GM06990 (cell line): ENCODE measurements around the gene NEAT1.

Experiments
- DNase-seq: peaks from one replicate; pipeline ENCODE4 v3.0.0-alpha.2; 2011; ENCODE audit not compliant: insufficient read length; ENCODE audit errors: extremely low read depth
- H3K27me3 ChIP-seq: replicated peaks from 2 replicates; pipeline ENCODE4 v1.6.0; 2011; ENCODE audit warnings: low read length; ENCODE audit not compliant: control insufficient read depth, insufficient read depth
- H3K36me3 ChIP-seq: 2 replicates; pipeline ENCODE4 v1.5.1; 2011; ENCODE audit warnings: low read length; ENCODE audit not compliant: control insufficient read depth, insufficient read depth
- H3K4me3 ChIP-seq: replicated peaks from 2 replicates; pipeline ENCODE4 v1.5.1; 2011; ENCODE audit warnings: low read depth, mild to moderate bottlenecking, control low read depth, low read length
- TF ChIP-seq, protein P1 (sequence below): IDR thresholded peaks from 2 replicates; pipeline ENCODE4 v1.5.1; 2011; ENCODE audit warnings: low read length, control low read depth, mild to moderate bottlenecking, inconsistent platforms; ENCODE audit not compliant: insufficient read depth, poor library complexity, severe bottlenecking

NEAT1 gene

DNA sequence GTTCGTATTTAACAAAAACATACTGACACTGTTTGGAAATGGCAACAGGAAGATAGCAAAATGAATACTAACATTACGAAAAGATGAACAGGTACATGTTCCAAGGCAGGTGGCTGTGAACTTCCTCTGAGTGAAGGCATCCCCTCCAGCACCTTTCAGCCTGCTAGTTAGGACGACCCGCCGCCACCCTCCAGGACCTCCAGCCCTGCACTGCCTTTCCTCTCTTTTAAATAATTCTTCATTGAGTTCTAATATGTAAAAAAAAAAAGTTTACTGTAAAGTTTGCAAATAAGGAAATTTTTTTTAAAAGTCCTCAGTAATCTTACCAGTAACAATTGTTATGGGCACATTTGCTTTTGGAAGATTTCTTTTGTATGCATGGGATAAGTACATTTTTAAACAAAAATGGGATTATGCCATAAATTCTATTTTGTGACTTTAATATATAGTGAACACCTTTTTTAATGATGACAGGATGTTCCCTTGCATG, 6.0 kb downstream of the NEAT1 start:
- Histone ChIP-seq H3K4me3 (peak overlapping the region; percentile 37), H3K27me3 (no peaks in the 10 kb centered on the region), H3K36me3 (no peaks in the 10 kb centered on the region; the same call in 1 of the 2 replicates)
- peak; percentile 37 for DNase-seq
- TF ChIP-seq, protein P1, sequence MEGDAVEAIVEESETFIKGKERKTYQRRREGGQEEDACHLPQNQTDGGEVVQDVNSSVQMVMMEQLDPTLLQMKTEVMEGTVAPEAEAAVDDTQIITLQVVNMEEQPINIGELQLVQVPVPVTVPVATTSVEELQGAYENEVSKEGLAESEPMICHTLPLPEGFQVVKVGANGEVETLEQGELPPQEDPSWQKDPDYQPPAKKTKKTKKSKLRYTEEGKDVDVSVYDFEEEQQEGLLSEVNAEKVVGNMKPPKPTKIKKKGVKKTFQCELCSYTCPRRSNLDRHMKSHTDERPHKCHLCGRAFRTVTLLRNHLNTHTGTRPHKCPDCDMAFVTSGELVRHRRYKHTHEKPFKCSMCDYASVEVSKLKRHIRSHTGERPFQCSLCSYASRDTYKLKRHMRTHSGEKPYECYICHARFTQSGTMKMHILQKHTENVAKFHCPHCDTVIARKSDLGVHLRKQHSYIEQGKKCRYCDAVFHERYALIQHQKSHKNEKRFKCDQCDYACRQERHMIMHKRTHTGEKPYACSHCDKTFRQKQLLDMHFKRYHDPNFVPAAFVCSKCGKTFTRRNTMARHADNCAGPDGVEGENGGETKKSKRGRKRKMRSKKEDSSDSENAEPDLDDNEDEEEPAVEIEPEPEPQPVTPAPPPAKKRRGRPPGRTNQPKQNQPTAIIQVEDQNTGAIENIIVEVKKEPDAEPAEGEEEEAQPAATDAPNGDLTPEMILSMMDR: no peak

DNA sequence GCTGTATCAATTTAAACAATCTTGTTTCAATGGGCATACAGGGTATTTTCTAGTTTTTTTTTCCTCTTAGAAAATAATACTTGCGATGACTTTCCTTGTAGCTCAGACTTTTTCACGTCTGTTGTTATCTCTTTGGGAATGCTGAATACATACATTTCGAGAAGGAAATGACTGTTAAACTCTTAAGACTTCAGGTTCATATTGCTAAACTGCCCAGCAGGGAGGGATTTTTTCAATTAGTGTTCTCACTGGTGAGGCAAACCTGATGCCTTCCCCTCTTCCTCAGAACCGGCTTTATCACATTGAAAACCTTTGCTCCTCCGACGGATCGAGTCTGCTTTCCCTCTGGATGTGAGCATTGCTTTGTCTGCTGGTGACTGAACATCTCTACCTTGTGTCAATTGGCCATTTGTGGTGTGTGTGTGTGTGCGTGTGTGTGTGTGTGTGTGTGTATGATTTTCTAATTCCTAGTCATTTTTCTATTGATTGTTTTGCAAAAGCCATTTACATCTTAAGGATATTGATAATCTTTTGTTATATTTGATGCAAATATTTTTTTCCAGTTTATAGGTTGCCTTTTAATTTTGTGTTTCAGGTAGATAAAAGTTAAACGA, 6.6 kb downstream of the NEAT1 start:
- Histone ChIP-seq H3K36me3 (peaks cover 1% of the 10 kb centered on the region; the same call in 1 of the 2 replicates), H3K27me3 (no peaks in the 10 kb centered on the region), H3K4me3 (peak overlapping the region; percentile 37)
- peak; percentile 35 for DNase-seq
- TF ChIP-seq, protein P1: no peak

DNA sequence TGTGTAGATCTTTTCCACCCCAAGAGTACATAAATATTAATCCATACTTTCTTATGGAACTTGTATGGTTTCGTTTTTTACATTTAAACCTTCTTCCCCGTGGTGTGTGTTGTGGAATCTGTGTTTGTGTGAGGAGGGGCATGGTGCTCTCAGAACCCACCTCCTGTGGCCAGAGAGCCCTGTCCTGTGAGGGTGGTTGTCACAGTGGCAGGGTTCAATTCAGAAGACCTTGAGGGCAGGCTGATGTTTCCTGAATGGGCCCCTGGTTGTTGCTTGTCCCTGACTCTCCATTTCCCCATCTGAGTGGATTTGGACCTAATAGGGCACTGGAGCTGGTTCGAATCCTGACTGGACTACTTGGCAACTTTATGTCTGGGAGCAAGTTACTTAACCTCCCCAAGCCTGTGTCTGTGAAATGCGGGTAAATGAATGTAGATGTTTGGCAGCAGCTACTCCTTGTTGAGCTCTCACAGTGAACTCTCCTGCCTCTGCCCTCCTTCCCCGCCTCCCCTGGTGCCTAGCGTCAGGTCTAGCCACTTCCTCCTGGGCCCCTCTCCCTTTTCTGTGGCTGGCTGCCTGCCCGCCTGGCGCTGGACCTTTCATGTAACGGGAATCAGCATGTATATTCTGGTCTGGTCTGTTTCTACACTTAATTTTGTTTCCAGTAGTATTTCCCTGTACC, 7.3 kb downstream of the NEAT1 start:
- H3K27me3 ChIP-seq: no peaks in the 10 kb centered on the region
- TF ChIP-seq, protein P1: no peak
- peak; percentile 56 for DNase-seq
- peaks cover 1% of the 10 kb centered on the region; the same call in 1 of the 2 replicates for H3K36me3 ChIP-seq
- peak overlapping the region; percentile 51 for H3K4me3 ChIP-seq

DNA sequence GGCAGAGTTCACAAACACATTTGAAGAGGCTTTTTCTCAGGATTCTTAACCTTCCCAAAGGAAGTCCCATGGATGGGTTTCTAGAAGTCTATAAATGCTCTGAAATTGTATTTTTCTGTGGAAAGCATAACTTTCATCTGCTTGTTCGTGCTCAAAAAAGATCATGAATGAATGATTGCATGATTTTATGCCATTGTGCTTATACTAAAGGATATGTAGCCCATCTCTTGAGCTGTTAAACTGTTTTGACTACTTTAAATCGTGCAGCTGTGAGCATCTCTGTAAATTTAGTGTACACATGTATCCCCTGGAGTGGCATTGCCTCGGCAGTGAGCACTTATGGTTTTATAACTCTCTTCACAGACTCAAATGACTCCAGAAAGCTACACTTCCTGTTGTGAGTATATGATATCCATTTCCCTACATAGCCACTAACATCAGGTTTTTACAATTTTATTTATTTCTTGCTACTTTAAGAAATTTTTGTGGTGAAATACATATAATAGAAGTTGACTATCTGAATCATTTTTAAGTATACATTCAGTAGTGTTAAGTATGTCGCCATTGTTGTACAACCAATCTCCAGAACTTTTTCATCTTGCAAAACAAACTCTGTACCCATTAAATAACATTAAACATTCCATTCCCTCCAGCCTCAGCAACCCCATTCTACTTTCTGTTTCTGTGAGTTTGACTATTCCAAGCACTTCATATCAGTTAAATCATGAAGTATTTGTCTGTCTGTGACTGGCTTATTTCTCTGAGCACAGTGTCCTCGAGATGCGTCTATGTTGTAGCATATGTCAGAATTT, 8.0 kb downstream of the NEAT1 start:
- TF ChIP-seq, protein P1: no peak
- peaks cover 2% of the 10 kb centered on the region for H3K36me3 ChIP-seq
- no peak for DNase-seq
- H3K4me3 ChIP-seq: peak overlapping the region; percentile 51
- H3K27me3 ChIP-seq: no peaks in the 10 kb centered on the region

DNA sequence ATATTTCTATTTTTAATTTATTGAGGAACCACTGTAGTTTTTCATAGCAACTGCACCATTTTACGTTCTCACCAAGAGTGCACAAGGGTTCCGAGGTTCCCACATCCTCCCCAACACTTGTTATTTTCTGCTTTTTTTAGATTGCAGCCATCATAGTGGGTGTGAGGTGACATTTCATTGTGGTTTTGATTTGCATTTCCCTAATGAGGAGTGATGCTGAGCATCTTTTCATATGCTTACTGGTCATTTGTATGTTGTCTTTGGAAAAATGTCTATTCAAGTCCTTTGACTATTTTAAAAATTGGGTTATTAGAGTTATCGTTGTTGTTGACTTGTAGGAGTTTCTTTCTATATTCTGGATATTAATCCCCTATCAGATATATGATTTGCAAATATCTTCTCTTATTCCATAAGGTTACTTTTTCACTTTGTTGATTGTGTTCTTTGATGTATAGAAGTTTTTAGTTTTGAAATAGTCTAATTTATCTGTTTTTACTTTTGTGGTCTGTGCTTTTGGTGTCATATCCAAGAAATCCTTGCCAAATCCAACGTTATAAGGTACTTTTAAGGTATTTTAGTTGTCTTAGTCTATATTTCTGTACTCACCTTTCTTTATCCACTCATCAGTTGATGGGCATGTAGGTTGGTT, 9.0 kb downstream of the NEAT1 start:
- TF ChIP-seq, protein P1: no peak
- Histone ChIP-seq H3K36me3 (peaks cover 6% of the 10 kb centered on the region), H3K27me3 (no peaks in the 10 kb centered on the region), H3K4me3 (no peak overlapping the region)
- DNase-seq: peak; percentile 49
